ENCODE data around the gene GMIP. TPM values are rescaled to one million over a fixed set of nuclear protein-coding genes. Genes with fewer than 3 reads are reported as not detected.

Gene GMIP
- polyA plus RNA-seq, 1 experiment: 4.4 TPM

GRCh38 chr19:19594381-19594780 lies 49.1 kb downstream of the GMIP start:
- ChIA-PET POLR2A (no interaction called here), CTCF (interaction anchor here (0.7 to 2.1 kb wide), 2 partner anchors 41 to 50 kb away, joined by 4 to 7 read pairs; no protein-coding TSS in a partner anchor)
- no peaks in the 10 kb centered on the region for H3K36me3 ChIP-seq (ENCODE audit: control insufficient read depth, insufficient read depth, low read length)
- no peak for DNase-seq (ENCODE audit: low read depth)
- H3K27me3 ChIP-seq (ENCODE audit: control insufficient read depth, insufficient read depth, low read length): no peaks in the 10 kb centered on the region
- TF ChIP-seq, protein P1, sequence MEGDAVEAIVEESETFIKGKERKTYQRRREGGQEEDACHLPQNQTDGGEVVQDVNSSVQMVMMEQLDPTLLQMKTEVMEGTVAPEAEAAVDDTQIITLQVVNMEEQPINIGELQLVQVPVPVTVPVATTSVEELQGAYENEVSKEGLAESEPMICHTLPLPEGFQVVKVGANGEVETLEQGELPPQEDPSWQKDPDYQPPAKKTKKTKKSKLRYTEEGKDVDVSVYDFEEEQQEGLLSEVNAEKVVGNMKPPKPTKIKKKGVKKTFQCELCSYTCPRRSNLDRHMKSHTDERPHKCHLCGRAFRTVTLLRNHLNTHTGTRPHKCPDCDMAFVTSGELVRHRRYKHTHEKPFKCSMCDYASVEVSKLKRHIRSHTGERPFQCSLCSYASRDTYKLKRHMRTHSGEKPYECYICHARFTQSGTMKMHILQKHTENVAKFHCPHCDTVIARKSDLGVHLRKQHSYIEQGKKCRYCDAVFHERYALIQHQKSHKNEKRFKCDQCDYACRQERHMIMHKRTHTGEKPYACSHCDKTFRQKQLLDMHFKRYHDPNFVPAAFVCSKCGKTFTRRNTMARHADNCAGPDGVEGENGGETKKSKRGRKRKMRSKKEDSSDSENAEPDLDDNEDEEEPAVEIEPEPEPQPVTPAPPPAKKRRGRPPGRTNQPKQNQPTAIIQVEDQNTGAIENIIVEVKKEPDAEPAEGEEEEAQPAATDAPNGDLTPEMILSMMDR (IDR thresholded peaks at IDR 0.05; ENCODE audit: insufficient read depth, low read depth, low read length): no peak
- H3K4me3 ChIP-seq (ENCODE audit: low read depth, low read length): no peak overlapping the region

GRCh38 chr19:19592690-19593089 lies 50.8 kb downstream of the GMIP start:
- no peaks in the 10 kb centered on the region for H3K36me3 ChIP-seq (ENCODE audit: control insufficient read depth, insufficient read depth, low read length)
- ChIA-PET CTCF (interaction anchor here (2.3 kb wide), 1 partner anchor 39 kb away, joined by 7 read pairs; no protein-coding TSS in a partner anchor), POLR2A (no interaction called here)
- H3K27me3 ChIP-seq (ENCODE audit: control insufficient read depth, insufficient read depth, low read length): no peaks in the 10 kb centered on the region
- H3K4me3 ChIP-seq (ENCODE audit: low read depth, low read length): no peak overlapping the region
- TF ChIP-seq, protein P1 (IDR thresholded peaks at IDR 0.05; ENCODE audit: insufficient read depth, low read depth, low read length): no peak
- no peak for DNase-seq (ENCODE audit: low read depth)

GRCh38 chr19:19591133-19591825 lies 52.2 kb downstream of the GMIP start:
- ChIA-PET CTCF (interaction anchor here (1.1 to 2.3 kb wide), 4 partner anchors 29 to 59 kb away, joined by 3 to 8 read pairs (median 5); no protein-coding TSS in a partner anchor), POLR2A (no interaction called here)
- Histone ChIP-seq H3K36me3 (ENCODE audit: control insufficient read depth, insufficient read depth, low read length) (no peaks in the 10 kb centered on the region), H3K4me3 (ENCODE audit: low read depth, low read length) (no peak overlapping the region), H3K27me3 (ENCODE audit: control insufficient read depth, insufficient read depth, low read length) (no peaks in the 10 kb centered on the region)
- DNase-seq (ENCODE audit: low read depth): peak; percentile 87
- TF ChIP-seq, protein P1 (IDR thresholded peaks at IDR 0.05; ENCODE audit: insufficient read depth, low read depth, low read length): no peak

- TF ChIP-seq, protein P1 (IDR thresholded peaks at IDR 0.05; ENCODE audit: insufficient read depth, low read depth, low read length): no peak
- H3K36me3 ChIP-seq (ENCODE audit: control insufficient read depth, insufficient read depth, low read length): no peaks in the 10 kb centered on the region
- H3K27me3 ChIP-seq (ENCODE audit: control insufficient read depth, insufficient read depth, low read length): no peaks in the 10 kb centered on the region
- POLR2A ChIA-PET: no interaction called here
- CTCF ChIA-PET: interaction anchor here (1.5 kb wide), 1 partner anchor 34 kb away, joined by 7 read pairs; no protein-coding TSS in a partner anchor
- DNase-seq (ENCODE audit: low read depth): no peak
- no peak overlapping the region for H3K4me3 ChIP-seq (ENCODE audit: low read depth, low read length)
Observed at GRCh38 chr19:19588546-19588945, 54.9 kb downstream of the GMIP start.

GRCh38 chr19:19587771-19588170 lies 55.7 kb downstream of the GMIP start:
- no peak overlapping the region for H3K4me3 ChIP-seq (ENCODE audit: low read depth, low read length)
- no peaks in the 10 kb centered on the region for H3K27me3 ChIP-seq (ENCODE audit: control insufficient read depth, insufficient read depth, low read length)
- POLR2A ChIA-PET: no interaction called here
- DNase-seq (ENCODE audit: low read depth): no peak
- no peaks in the 10 kb centered on the region for H3K36me3 ChIP-seq (ENCODE audit: control insufficient read depth, insufficient read depth, low read length)
- CTCF ChIA-PET: interaction anchor here (1.5 kb wide), 1 partner anchor 34 kb away, joined by 3 read pairs; no protein-coding TSS in a partner anchor
- TF ChIP-seq, protein P1 (IDR thresholded peaks at IDR 0.05; ENCODE audit: insufficient read depth, low read depth, low read length): no peak
